Activated T-cell treated with anti-CD3 and anti-CD28 coated beads, Interleukin-2, amount 50 U/mL, for 4 hours (primary cell): ENCODE data around the gene GOLGA5. TPM values are rescaled to one million over a fixed set of nuclear protein-coding genes. Genes with fewer than 3 reads are reported as not detected.

ENCODE experiments used
- total RNA-seq, 3 donors: library from RNA; stranded (reverse); gene quantifications; one replicate each; pipeline ENCODE4 v1.2.1, GENCODE V29; 2021

GOLGA5 gene
- total RNA-seq, 3 donors from 2014 or later, result 12.8 to 16.5 (median 16.4) TPM

Other genes starting within 250 kb of the GOLGA5 start
- gene LGMN, start 45.7 kb upstream of the GOLGA5 start, total RNA-seq, result 1 to 10 TPM; 2.9 to 4.8 (median 3.3) TPM
- under 1 TPM in 1 of 3 donors, not detected in 2; 0.18 TPM for gene CHGA, start 128.8 kb downstream of the GOLGA5 start, total RNA-seq